T-helper 17 cell (primary cell): ENCODE data around the gene EPHB2. TPM values are rescaled to one million over a fixed set of nuclear protein-coding genes. Genes with fewer than 3 reads are reported as not detected.

Experiments
- ATAC-seq: fragments of 150-1000 bp; cut with Tn5 transposase; 2 replicates; pipeline ENCODE4 v1.10.0; 2021; ENCODE audit warnings: mild to moderate bottlenecking, moderate library complexity
- DNase-seq, 3 donors: peaks; one replicate each; pipeline versions ENCODE4 v3.0.0 to v3.0.0-alpha.2; 2020 to 2021
- H3K9me3 ChIP-seq: one replicate; pipeline ENCODE4 v1.7.0; 2013; ENCODE audit warnings: low read length, mild to moderate bottlenecking; ENCODE audit not compliant: control insufficient read depth, poor library complexity, severe bottlenecking
- H3K27ac Mint-ChIP-seq: one replicate; pipeline ENCODE4 v1.8.0; 2022; ENCODE audit warnings: mild to moderate bottlenecking, moderate library complexity, mixed read lengths
- H3K27me3 Mint-ChIP-seq: one replicate; pipeline ENCODE4 v1.8.0; 2022; ENCODE audit warnings: mixed read lengths
- H3K36me3 Mint-ChIP-seq: one replicate; pipeline ENCODE4 v1.8.0; 2022; ENCODE audit warnings: low read depth, mixed read lengths
- H3K4me1 Mint-ChIP-seq: one replicate; pipeline ENCODE4 v1.8.0; 2022; ENCODE audit warnings: mild to moderate bottlenecking, mixed read lengths
- H3K4me3 Mint-ChIP-seq: one replicate; pipeline ENCODE4 v1.8.0; 2022; ENCODE audit warnings: mild to moderate bottlenecking, moderate library complexity, mixed read lengths
- total RNA-seq, 4 donors: library from RNA in 2 of 4; stranded (reverse) in 2 of 4; gene quantifications; one replicate each; pipeline ENCODE4 v1.2.3 and lab custom pipeline; 2022 to 2026

EPHB2 gene
- total RNA-seq, 2 donors from 2014 or later, result 0.15 TPM; not detected in 1

DNA sequence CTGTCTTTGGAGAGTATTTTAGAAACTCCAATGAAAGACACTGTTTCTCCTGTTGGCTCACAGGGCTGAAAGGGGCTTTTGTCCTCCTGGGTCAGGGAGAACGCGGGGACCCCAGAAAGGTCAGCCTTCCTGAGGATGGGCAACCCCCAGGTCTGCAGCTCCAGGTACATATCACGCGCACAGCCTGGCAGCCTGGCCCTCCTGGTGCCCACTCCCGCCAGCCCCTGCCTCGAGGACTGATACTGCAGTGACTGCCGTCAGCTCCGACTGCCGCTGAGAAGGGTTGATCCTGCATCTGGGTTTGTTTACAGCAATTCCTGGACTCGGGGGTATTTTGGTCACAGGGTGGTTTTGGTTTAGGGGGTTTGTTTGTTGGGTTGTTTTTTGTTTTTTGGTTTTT is 203.5 kb downstream of the EPHB2 start:
- Mint-ChIP-seq H3K4me3 (no peak overlapping the region), H3K27me3 (peaks cover 48% of the 10 kb centered on the region), H3K27ac (no peak overlapping the region), H3K36me3 (no peaks in the 10 kb centered on the region), H3K4me1 (no peaks in the 10 kb centered on the region)
- ATAC-seq (no peak), DNase-seq (no peak)
- H3K9me3 ChIP-seq, result no peaks in the 10 kb centered on the region

DNA sequence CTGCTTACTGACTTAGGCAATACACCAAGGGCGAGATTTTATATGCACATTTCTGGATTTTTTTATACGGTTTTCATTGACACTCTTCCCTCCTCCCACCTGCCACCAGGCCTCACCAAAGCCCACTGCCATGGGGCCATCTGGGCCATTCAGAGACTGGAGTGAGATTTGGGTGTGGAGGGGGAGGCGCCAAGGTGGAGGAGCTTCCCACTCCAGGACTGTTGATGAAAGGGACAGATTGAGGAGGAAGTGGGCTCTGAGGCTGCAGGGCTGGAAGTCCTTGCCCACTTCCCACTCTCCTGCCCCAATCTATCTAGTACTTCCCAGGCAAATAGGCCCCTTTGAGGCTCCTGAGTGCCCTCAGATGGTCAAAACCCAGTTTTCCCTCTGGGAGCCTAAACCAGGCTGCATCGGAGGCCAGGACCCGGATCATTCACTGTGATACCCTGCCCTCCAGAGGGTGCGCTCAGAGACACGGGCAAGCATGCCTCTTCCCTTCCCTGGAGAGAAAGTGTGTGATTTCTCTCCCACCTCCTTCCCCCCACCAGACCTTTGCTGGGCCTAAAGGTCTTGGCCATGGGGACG is 204.1 kb downstream of the EPHB2 start:
- no peaks in the 10 kb centered on the region for H3K9me3 ChIP-seq
- no peak overlapping the region for H3K4me3 Mint-ChIP-seq
- no peaks in the 10 kb centered on the region for H3K36me3 Mint-ChIP-seq
- ATAC-seq, result no peak
- no peak for DNase-seq
- H3K27ac Mint-ChIP-seq, result no peak overlapping the region
- H3K4me1 Mint-ChIP-seq, result no peaks in the 10 kb centered on the region
- H3K27me3 Mint-ChIP-seq, result peaks cover 51% of the 10 kb centered on the region

DNA sequence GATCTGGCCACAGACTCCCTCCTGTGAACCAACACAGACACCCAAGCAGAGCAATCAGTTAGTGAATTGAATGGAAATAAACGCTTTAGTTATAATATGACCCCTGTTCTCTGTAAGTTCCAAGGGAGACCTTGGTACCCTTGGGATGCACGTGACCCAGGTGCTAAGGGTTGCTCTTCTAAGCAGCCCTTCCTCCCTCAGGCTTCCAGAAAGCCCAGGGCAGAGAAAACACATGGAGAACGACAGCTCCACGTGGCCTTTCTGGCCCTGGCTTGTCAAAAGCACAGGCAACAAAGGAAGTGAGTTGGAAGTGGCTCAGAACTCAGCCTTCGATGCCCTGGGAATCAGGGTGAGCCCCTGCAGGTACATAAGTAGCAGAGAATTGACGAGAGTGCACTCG is 204.6 kb downstream of the EPHB2 start:
- DNase-seq (no peak), ATAC-seq (no peak)
- Mint-ChIP-seq H3K27ac (no peak overlapping the region), H3K4me1 (no peaks in the 10 kb centered on the region), H3K4me3 (no peak overlapping the region), H3K36me3 (no peaks in the 10 kb centered on the region), H3K27me3 (peaks cover 51% of the 10 kb centered on the region)
- no peaks in the 10 kb centered on the region for H3K9me3 ChIP-seq

DNA sequence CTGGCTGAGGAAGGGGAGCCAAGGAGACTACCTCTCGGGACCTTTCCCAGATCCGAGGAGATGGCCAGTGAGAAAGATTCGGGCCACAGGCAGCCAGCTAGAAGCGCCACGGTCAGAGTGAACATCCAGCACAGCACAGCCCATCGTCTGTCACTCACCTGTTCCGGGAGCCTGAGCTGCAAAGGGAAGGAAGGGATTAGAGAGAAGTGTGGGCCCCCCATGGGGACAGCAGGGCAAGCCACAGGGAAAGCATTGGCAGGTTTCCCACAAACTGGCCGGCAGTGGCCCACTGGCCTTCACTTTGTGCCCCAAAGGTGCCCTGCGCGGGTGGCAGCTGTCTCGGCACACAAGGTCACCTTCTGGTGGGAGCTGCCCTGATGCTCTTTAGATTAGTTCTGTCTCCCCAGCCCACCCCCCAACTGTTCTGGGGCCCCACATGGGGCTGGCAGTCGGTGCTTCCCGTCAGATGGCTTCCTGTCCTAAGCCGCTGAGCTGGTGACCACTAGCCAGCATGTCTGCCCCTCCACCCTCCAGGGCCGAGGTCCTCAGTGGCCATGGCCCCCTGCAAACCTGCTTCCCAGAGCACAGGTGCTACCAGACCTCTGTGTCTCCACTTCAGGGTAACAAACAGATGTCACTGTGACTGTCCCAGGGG is 205.3 kb downstream of the EPHB2 start:
- no peaks in the 10 kb centered on the region for H3K4me1 Mint-ChIP-seq
- no peak overlapping the region for H3K4me3 Mint-ChIP-seq
- no peak for ATAC-seq
- H3K27me3 Mint-ChIP-seq, result peaks cover 57% of the 10 kb centered on the region
- H3K27ac Mint-ChIP-seq, result no peak overlapping the region
- DNase-seq, result no peak
- no peaks in the 10 kb centered on the region for H3K36me3 Mint-ChIP-seq
- H3K9me3 ChIP-seq, result no peaks in the 10 kb centered on the region

DNA sequence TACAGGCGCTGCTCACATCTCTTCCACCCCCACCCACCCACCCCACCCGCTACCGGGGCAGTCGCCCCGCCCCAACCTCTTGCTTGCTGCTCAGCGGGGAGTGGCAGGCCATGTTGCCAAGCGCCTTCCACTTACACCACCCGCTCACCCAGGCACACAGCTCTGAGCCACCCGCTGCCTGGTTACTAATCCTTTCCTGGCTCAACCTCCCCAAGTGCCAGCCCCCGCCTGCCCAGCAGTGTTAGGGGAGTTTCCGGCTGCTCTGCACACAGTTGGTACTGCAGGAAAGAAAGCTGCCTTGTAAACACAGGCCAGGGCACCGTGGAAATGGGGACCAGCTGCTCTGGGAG is 205.8 kb downstream of the EPHB2 start:
- Mint-ChIP-seq H3K4me3 (no peak overlapping the region), H3K4me1 (no peaks in the 10 kb centered on the region), H3K27ac (no peak overlapping the region), H3K27me3 (peaks cover 62% of the 10 kb centered on the region), H3K36me3 (no peaks in the 10 kb centered on the region)
- ATAC-seq (no peak), DNase-seq (no peak)
- H3K9me3 ChIP-seq, result no peaks in the 10 kb centered on the region

DNA sequence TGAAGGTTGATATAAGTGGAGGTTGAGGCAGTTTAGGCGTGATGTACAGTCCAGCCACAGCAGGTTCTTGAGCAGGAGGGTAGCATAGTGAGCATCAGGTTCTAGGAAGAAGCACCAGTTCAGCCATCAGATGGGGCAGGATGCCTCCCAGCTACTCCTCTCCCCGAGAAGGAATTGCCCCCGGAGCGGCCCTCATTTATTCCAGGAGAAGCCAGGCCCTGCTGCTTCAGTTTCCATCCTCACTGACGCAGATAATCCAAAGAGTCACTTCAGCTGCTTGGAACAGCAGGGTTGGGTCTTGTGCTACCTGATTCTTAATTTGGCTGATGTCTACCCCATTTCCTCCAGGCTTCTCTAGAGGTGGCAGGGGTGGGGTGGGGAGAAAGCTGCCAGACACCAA is 207.3 kb downstream of the EPHB2 start:
- no peaks in the 10 kb centered on the region for H3K4me1 Mint-ChIP-seq
- ATAC-seq (no peak), DNase-seq (no peak)
- peaks cover 62% of the 10 kb centered on the region for H3K27me3 Mint-ChIP-seq
- H3K4me3 Mint-ChIP-seq, result no peak overlapping the region
- H3K36me3 Mint-ChIP-seq, result no peaks in the 10 kb centered on the region
- H3K9me3 ChIP-seq, result no peaks in the 10 kb centered on the region
- H3K27ac Mint-ChIP-seq, result no peak overlapping the region

DNA sequence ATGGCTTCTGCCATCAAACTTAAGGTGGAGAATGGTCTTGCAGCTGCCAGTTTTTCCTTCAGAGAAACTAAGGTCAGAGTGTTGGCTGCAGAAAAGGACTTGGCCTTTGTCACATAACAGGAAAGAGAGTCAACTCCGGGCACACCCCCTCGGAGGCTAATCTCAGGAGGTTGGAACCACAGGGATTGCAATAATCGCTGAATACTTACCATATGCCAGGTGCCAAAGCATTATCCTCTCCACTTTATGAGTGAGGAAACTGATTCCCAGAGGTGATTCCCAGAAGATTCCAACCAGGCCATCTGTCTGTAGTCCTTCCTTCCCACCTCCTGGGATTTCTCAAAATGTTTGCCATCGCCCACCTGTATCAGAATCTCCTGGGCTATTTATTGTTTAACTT is 208.0 kb downstream of the EPHB2 start:
- no peaks in the 10 kb centered on the region for H3K36me3 Mint-ChIP-seq
- H3K9me3 ChIP-seq, result no peaks in the 10 kb centered on the region
- no peak overlapping the region for H3K27ac Mint-ChIP-seq
- H3K4me1 Mint-ChIP-seq, result no peaks in the 10 kb centered on the region
- peaks cover 62% of the 10 kb centered on the region for H3K27me3 Mint-ChIP-seq
- DNase-seq, result no peak
- ATAC-seq, result no peak
- H3K4me3 Mint-ChIP-seq, result no peak overlapping the region

DNA sequence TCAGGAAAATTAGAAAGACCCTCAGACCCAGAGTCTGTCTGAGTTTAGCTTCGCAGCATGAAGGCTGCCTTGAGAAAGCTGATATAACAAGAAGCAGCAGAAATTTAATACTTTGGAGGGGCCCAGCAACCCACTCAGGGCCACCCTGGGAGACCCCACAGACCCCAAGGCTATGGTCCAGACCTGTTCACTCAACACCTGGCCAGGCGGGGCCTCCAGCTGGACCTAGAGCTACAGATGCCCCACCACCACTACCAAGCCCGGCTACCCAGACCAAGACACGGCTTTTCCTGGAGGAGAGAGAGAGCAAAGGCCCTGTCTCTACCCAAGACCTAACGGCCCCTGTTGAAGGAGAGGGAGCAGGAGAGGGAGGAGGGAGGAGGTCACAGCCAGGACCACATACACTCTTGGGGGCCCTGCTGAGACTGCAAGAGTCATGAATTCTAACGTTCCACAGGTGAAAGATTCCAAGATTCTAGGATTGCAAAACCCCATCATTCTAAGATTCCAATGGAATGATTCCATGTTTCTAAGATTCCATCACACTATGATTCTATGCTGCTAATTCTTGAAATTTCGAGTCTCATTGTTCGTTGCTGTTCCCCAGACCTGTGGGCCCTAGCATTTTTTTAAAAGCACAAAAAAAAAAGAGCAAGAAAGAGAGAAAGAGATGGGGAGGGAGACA is 208.8 kb downstream of the EPHB2 start:
- H3K4me1 Mint-ChIP-seq, result no peaks in the 10 kb centered on the region
- no peaks in the 10 kb centered on the region for H3K36me3 Mint-ChIP-seq
- peaks cover 61% of the 10 kb centered on the region for H3K27me3 Mint-ChIP-seq
- DNase-seq (no peak), ATAC-seq (no peak)
- no peak overlapping the region for H3K27ac Mint-ChIP-seq
- H3K4me3 Mint-ChIP-seq, result no peak overlapping the region
- no peaks in the 10 kb centered on the region for H3K9me3 ChIP-seq

DNA sequence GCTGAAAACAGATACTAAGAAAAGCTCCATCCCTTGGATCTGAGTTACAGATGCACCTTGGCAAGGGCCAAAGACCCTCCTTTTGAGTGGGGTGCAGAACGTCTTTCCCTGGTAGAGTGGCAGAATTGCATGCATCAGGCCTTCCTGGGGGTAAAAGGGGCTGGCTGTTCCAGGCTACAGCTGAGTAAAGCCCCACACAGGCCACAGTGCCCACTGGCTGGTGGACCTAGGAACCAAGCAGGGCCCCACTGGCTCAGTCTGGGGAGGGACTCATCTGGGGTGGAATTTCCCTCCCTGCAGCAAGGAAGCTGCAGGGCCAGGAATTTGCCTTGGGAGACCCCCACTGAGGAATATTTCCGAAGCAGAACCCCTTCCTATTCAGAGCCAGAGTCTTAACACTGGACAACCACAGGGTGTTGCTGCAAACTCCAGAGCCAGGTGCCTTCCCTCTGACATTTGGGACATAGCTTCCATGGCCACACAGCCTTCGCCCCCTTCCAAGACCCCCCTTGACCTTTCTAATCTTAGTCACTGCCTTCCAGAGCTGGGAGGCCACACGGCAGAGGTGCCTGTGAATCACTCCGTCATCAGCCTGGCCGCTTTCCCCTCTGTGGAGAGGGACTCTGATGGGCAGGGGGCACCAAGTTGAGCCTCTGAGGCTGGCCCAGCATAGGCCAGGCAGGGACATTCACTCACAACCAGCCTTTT is 209.5 kb downstream of the EPHB2 start:
- DNase-seq, result no peak
- Mint-ChIP-seq H3K4me1 (peaks cover 2% of the 10 kb centered on the region), H3K27ac (no peak overlapping the region), H3K27me3 (peaks cover 57% of the 10 kb centered on the region), H3K36me3 (peaks cover 2% of the 10 kb centered on the region), H3K4me3 (no peak overlapping the region)
- no peak for ATAC-seq
- H3K9me3 ChIP-seq, result no peaks in the 10 kb centered on the region

DNA sequence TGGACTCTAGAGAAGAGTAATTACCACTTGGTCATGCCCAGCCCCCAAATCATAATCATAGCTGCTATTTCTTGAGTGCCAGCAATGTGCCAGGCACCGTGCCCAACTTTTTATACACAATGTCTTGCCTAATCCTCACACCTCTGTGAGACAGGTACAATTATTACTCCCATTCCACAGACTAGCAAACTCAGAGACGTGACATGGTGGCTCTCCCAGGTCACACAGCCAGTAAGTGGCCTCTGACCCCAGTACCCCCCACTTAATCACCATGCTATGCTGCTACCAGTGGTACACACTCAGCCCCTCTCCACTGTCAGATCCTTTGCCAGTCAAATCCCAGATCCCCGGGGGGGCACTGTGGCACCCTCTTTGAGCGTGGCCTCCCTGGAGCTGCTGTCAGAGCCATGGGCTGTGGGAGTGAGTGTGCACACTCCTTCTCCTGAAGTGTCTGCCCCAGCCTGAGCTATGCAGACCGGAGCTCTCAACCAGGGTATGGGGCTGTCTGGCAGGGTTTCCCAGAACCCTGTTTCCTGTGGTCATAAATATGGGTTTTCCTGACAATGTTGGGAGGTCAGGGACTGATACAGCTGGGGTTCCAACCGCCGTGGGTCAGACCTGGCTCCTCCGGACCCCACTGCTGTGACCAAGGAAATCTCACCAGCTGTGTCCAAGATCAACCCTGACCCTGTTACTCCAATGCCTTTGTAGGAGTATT is 210.3 kb downstream of the EPHB2 start:
- no peak overlapping the region for H3K27ac Mint-ChIP-seq
- ATAC-seq, result no peak
- peaks cover 52% of the 10 kb centered on the region for H3K27me3 Mint-ChIP-seq
- no peaks in the 10 kb centered on the region for H3K9me3 ChIP-seq
- no peak for DNase-seq
- H3K4me1 Mint-ChIP-seq, result peaks cover 2% of the 10 kb centered on the region
- no peak overlapping the region for H3K4me3 Mint-ChIP-seq
- H3K36me3 Mint-ChIP-seq, result peaks cover 2% of the 10 kb centered on the region

DNA sequence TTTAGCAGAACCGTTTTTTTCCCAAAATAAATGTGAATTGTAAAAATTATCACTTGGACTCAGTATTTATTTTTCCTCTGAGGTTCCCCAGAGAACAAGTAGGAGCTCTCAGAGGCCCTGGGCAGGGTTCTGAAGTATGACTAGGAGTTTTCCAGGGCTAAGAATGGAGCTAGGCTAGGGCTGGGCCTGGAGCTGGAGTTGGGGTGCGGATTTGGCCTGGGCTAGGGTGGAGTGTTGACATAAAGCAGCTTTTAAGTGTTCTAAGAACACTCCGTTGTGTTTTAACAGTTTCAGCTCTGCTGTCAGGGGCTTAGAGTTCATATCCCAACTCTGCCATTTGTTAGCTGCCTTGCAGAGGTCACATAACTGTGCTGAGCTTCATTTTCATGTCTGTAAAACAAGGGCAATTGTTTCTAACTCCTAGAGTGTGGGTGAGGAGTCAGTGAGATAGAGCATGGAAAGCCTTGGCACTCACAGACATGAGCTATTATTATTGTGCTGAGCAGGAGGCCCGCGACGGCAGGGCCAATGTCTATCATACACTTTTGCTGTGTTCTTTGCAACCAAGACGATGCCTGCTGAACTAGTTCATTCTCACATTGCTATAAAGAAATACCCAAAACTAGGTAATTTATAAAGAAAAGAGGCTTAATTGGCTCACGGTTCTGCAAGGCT is 210.9 kb downstream of the EPHB2 start:
- Mint-ChIP-seq H3K4me1 (peaks cover 2% of the 10 kb centered on the region), H3K4me3 (no peak overlapping the region), H3K36me3 (peaks cover 2% of the 10 kb centered on the region), H3K27me3 (peaks cover 55% of the 10 kb centered on the region), H3K27ac (no peak overlapping the region)
- DNase-seq (no peak), ATAC-seq (no peak)
- H3K9me3 ChIP-seq, result no peaks in the 10 kb centered on the region

DNA sequence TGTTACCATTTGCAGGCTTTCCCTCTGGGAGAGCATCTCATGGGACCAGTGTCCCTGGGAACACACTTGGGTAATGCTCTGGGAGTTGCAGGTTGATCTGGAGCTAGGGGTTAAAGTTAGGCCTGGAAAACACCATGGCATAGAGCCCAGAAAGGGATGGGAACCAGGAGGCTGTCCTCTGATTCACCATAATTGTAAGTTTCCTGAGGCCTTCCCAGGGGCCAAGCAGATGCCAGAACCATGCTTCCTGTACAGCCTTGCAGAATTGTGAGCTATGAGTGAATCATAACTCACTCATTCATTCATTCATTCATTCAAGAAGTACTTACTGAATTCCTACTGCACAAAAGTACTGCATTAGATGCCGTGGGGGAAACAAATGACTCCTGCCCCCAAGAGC is 212.0 kb downstream of the EPHB2 start:
- H3K27me3 Mint-ChIP-seq, result peaks cover 55% of the 10 kb centered on the region
- no peak overlapping the region for H3K27ac Mint-ChIP-seq
- H3K4me3 Mint-ChIP-seq, result no peak overlapping the region
- peaks cover 2% of the 10 kb centered on the region for H3K4me1 Mint-ChIP-seq
- no peak for ATAC-seq
- H3K36me3 Mint-ChIP-seq, result peaks cover 2% of the 10 kb centered on the region
- H3K9me3 ChIP-seq, result no peaks in the 10 kb centered on the region
- DNase-seq, result no peak

DNA sequence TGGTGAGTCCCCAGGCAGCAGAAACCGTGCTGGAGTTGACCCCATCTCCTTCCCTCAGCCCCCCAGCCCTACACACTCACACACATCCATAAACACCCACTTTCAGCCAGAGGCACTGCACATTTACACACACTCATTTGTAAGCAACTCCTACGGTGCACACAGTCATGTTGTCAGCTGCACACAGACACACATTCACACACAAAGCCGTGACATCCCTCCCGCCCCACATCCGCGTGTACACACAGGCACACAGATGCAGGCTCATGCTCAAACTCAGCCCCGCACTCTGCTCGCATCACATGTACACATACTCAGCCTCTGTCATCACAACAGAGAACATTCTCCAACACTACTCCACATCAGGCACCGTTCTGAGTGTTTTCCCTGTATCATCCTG is 214.5 kb downstream of the EPHB2 start:
- Mint-ChIP-seq H3K4me1 (peaks cover 2% of the 10 kb centered on the region), H3K36me3 (peaks cover 2% of the 10 kb centered on the region), H3K4me3 (no peak overlapping the region), H3K27me3 (peaks cover 71% of the 10 kb centered on the region), H3K27ac (no peak overlapping the region)
- no peak for ATAC-seq
- H3K9me3 ChIP-seq, result no peaks in the 10 kb centered on the region
- no peak for DNase-seq
